Measurements from ENCODE around the gene CUEDC1.
"Not testable (repeated sequence)": the region's sequence is repeated elsewhere in the genome, so short reads cannot be mapped to it uniquely, and the experiment has no call there.

The CUEDC1 gene

DNA sequence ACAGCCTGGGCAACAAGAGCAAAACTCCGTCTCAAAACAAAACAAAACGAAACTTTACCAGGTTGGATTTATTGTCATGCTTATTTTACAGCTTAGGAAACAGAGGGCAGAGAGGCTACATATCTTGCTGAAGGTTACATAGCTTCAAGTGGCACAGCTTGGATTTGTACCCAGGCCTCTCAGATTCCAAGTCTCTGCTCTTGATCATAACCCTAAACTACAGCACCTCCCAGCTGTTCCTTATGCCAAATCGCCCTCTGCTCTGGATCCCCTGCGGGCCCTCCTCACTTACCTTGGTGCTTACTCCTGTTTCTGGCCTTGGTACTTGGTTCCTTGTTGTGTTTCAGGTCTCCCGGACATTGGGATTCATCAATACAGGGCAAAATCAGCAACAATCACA, 11.7 kb upstream of the CUEDC1 start:
- TF ChIP-seq EZH2 (IDR thresholded peaks at IDR 0.05) (no peak), POLR2AphosphoS5 (IDR thresholded peaks at IDR 0.05; ENCODE audit: borderline replicate concordance, low read depth, low read length) (no peak), FOXP2 (optimal IDR thresholded peaks at IDR 0.05; ENCODE audit: control extremely low read depth, extremely low read length, insufficient read depth) (no peak)
- no peak overlapping the region for H3K9ac ChIP-seq (ENCODE audit: insufficient read length)
- no peak overlapping the region for H3K27ac ChIP-seq
- H3K9me3 ChIP-seq (ENCODE audit: low read depth, low read length): no peaks in the 10 kb centered on the region
- H3K36me3 ChIP-seq (ENCODE audit: insufficient read depth, low read length): no peaks in the 10 kb centered on the region
- H3K4me3 ChIP-seq: no peak overlapping the region
- DNase-seq (ENCODE audit: low read depth, low spot score): no peak

DNA sequence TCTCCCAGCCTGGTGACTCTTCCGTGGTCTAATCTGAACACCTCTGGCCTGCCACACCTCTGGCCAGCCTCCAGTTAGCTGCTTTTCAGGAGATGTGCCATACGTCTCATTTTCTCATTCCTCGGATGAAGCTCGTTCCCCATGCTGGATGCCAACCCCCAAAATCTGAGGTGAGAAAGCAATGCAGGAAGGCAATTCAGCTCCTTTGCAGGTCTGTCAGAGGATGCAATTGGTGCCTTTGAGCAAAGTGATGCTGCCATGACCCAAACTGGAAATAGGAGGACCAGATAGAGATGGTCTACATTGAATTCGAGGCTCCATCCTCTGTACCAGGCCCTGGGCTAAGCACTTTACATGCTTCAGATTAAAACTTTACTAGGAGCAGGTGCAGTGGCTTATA, 11.0 kb upstream of the CUEDC1 start:
- Histone ChIP-seq H3K9me3 (ENCODE audit: low read depth, low read length) (no peaks in the 10 kb centered on the region), H3K4me3 (no peak overlapping the region), H3K36me3 (ENCODE audit: insufficient read depth, low read length) (no peaks in the 10 kb centered on the region), H3K27ac (no peak overlapping the region), H3K9ac (ENCODE audit: insufficient read length) (no peak overlapping the region)
- TF ChIP-seq POLR2AphosphoS5 (IDR thresholded peaks at IDR 0.05; ENCODE audit: borderline replicate concordance, low read depth, low read length) (no peak), EZH2 (IDR thresholded peaks at IDR 0.05) (no peak), FOXP2 (optimal IDR thresholded peaks at IDR 0.05; ENCODE audit: control extremely low read depth, extremely low read length, insufficient read depth) (no peak)
- no peak for DNase-seq (ENCODE audit: low read depth, low spot score)

DNA sequence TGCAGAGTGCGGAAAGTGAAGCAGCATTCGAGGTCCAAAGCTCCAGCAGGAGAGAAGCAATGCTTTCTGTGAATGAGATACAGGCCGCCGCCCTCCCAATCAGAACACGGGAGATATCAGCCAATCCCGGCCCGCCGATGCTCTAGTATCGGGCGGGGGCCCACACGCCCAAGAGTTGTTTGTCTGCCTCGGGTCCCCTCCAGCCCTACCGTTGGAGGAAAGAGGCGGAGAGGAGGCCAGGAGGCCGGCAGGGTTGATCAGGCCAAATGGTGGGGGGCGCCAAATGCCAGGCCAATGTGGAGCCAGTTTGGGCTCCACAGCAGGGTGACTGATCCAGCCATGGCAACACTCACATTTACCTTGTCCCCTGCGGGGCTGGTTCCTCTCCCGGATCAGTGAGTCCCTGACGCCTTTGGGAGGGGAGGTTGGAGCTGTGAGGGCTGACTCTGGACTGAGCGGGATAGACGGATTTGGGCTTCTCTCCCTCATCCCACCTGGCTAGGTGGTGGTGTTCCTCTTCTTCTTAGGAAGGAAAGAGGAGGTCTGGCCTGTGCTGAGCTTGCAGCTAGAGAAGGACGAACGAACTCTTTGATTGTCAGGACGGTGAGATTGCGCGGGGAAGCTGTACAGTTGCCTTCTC, 10.4 kb upstream of the CUEDC1 start:
- DNase-seq (ENCODE audit: low read depth, low spot score): no peak
- Histone ChIP-seq H3K9ac (ENCODE audit: insufficient read length) (no peak overlapping the region), H3K4me3 (no peak overlapping the region), H3K36me3 (ENCODE audit: insufficient read depth, low read length) (no peaks in the 10 kb centered on the region), H3K27ac (no peak overlapping the region), H3K9me3 (ENCODE audit: low read depth, low read length) (no peaks in the 10 kb centered on the region)
- TF ChIP-seq FOXP2 (optimal IDR thresholded peaks at IDR 0.05; ENCODE audit: control extremely low read depth, extremely low read length, insufficient read depth) (no peak), POLR2AphosphoS5 (IDR thresholded peaks at IDR 0.05; ENCODE audit: borderline replicate concordance, low read depth, low read length) (no peak), EZH2 (IDR thresholded peaks at IDR 0.05) (no peak)

DNA sequence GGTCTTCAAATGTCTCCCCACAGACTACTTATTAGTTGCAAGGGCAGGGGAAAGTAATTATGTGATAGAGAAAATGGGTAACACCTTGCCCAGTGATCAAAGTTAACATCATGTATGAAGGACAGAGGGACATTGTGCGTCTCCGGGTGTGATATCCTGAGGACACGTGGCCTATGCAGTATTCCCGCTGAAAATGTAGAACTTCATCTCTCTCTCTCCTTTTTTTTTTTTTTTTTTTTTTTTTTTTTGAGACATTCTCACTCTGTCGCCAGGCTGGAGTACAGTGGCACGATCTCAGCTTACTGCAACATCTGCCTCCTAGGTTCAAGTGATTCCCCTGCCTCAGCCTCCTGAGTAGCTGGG, 7.9 kb upstream of the CUEDC1 start:
- TF ChIP-seq EZH2 (IDR thresholded peaks at IDR 0.05): no peak
- no peak for TF ChIP-seq FOXP2 (optimal IDR thresholded peaks at IDR 0.05; ENCODE audit: control extremely low read depth, extremely low read length, insufficient read depth)
- no peak for TF ChIP-seq POLR2AphosphoS5 (IDR thresholded peaks at IDR 0.05; ENCODE audit: borderline replicate concordance, low read depth, low read length)
- Histone ChIP-seq H3K9ac (ENCODE audit: insufficient read length) (no peak overlapping the region), H3K36me3 (ENCODE audit: insufficient read depth, low read length) (no peaks in the 10 kb centered on the region), H3K4me3 (no peak overlapping the region), H3K9me3 (ENCODE audit: low read depth, low read length) (no peaks in the 10 kb centered on the region), H3K27ac (no peak overlapping the region)
- no peak for DNase-seq (ENCODE audit: low read depth, low spot score)

DNA sequence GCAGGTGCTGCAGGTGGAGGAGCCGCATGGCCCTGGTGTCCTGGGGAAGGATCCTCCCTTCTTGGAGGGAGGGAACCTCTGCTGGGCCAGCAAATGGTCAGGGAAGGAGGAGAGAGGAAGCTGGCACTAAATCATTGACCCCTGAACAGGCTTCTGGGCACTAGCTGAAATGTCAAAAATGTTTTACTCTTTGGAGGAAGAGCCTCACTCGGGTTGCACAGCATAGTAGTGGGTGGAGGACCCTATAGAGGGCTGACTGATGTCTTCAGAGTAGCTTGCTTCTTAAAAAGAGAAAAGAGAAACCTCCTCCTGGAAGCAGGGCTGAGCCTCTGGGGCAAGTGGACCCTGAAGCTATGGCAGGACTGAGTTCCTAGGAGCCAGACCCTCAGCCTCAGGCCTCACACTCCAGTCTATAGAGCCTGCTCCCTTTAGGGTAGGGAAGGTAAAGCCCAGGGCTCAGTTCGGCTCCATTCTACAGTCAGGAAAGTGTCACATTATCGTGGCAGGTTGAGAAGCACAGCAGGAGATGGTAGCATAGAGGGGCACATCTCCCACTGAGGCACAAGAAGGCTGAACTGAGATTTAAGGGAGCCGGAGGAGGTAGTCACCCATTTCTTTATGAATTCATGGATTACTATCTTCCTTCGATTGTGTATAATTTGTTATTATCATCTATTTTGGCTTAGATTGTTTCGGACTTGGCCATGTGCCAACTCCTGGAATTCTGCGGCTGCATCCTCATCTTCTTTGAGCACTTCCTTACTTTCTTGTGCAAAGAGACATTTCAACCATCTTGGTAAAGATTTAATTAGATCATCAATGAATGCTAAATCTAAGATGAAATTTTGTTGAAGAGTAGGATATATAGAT, 7.3 kb upstream of the CUEDC1 start:
- Histone ChIP-seq H3K4me3 (no peak overlapping the region), H3K9ac (ENCODE audit: insufficient read length) (no peak overlapping the region), H3K9me3 (ENCODE audit: low read depth, low read length) (no peaks in the 10 kb centered on the region), H3K36me3 (ENCODE audit: insufficient read depth, low read length) (no peaks in the 10 kb centered on the region), H3K27ac (no peak overlapping the region)
- no peak for DNase-seq (ENCODE audit: low read depth, low spot score)
- TF ChIP-seq EZH2 (IDR thresholded peaks at IDR 0.05) (no peak), POLR2AphosphoS5 (IDR thresholded peaks at IDR 0.05; ENCODE audit: borderline replicate concordance, low read depth, low read length) (no peak), FOXP2 (optimal IDR thresholded peaks at IDR 0.05; ENCODE audit: control extremely low read depth, extremely low read length, insufficient read depth) (no peak)

DNA sequence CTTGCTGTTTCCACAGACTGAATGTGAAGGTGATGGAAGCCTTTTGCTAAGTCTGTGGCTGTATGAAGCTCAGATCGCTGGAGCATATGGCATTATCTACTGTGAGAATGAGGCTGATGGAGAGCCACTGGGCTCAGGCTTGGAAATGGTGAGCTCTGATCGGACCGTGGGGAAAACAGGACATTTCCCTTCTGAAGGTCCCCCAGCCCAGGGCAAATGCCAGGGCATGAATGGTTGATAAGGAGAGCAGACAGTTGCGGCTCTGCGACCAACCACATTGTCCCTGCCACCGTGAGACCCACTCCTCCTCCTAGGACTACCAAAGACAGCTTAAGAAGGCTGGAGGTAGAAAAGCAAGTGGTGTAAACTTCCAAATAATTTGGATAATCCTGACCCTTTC, 4.7 kb upstream of the CUEDC1 start:
- DNase-seq (ENCODE audit: low read depth, low spot score): no peak
- H3K9ac ChIP-seq (ENCODE audit: insufficient read length): no peak overlapping the region
- TF ChIP-seq EZH2 (IDR thresholded peaks at IDR 0.05) (no peak), FOXP2 (optimal IDR thresholded peaks at IDR 0.05; ENCODE audit: control extremely low read depth, extremely low read length, insufficient read depth) (no peak), POLR2AphosphoS5 (IDR thresholded peaks at IDR 0.05; ENCODE audit: borderline replicate concordance, low read depth, low read length) (no peak)
- H3K27ac ChIP-seq: no peak overlapping the region
- H3K4me3 ChIP-seq: no peak overlapping the region
- H3K9me3 ChIP-seq (ENCODE audit: low read depth, low read length): no peaks in the 10 kb centered on the region
- H3K36me3 ChIP-seq (ENCODE audit: insufficient read depth, low read length): no peaks in the 10 kb centered on the region

DNA sequence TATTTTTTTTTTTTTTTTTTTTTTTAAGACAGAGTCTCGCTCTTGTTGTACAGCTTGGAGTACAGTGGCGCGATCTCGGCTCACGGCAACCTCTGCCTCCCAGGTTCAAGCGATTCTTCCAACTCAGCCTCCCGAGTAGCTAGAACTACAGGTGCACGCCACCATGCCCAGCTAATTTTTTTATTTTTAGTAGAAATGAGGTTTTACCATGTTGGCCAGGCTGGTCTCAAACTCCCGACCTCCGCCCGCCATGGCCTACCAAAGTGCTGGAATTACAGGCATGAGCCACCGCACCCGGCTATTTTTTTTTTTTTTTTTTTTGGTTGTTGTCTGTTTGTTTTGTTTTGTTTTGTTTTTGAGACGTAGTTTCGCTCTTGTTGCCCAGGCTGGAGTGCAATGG, 3.2 kb upstream of the CUEDC1 start:
- H3K4me3 ChIP-seq; H3K27ac ChIP-seq; H3K9me3 ChIP-seq (ENCODE audit: low read depth, low read length); H3K36me3 ChIP-seq (ENCODE audit: insufficient read depth, low read length); DNase-seq (ENCODE audit: low read depth, low spot score); H3K9ac ChIP-seq (ENCODE audit: insufficient read length): not testable (repeated sequence)

DNA sequence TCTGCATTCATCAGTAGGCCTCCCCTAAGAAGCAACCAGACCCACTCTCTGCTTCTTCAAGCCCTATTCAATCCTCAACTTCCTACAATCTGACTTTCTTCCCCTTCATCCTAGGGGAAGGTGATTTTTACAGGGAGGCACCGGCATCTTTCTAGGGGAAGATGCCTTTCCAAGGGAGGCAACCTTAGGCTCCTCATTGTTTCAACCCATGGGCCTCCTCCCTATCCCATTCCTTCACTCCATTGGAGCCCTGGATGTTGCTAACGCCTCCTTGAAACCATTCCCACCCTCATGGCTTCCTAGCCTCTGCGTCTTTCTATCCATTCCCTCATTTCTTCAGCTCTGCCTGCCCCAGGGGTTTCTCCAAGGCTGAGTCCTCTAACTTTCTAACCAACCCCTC, 2.7 kb upstream of the CUEDC1 start:
- Histone ChIP-seq H3K9ac (ENCODE audit: insufficient read length) (no peak overlapping the region), H3K9me3 (ENCODE audit: low read depth, low read length) (no peaks in the 10 kb centered on the region), H3K27ac (peak overlapping the region; percentile 52; the same call in 1 of the 2 replicates), H3K36me3 (ENCODE audit: insufficient read depth, low read length) (no peaks in the 10 kb centered on the region), H3K4me3 (no peak overlapping the region)
- TF ChIP-seq FOXP2 (optimal IDR thresholded peaks at IDR 0.05; ENCODE audit: control extremely low read depth, extremely low read length, insufficient read depth) (no peak), POLR2AphosphoS5 (IDR thresholded peaks at IDR 0.05; ENCODE audit: borderline replicate concordance, low read depth, low read length) (no peak), EZH2 (IDR thresholded peaks at IDR 0.05) (no peak)
- no peak for DNase-seq (ENCODE audit: low read depth, low spot score)
